GM18505 (cell line): ENCODE results near the gene UIMC1.
"Not testable (repeated sequence)": the region's sequence is repeated elsewhere in the genome, so short reads cannot be mapped to it uniquely, and the experiment has no call there.

ENCODE experiments used
- ATAC-seq: cut with Tn5 transposase; IDR thresholded peaks from one replicate; pipeline ENCODE4 v1.9.1; 2021; ENCODE audit not compliant: unreplicated experiment
- POLR2A ChIP-seq: IDR thresholded peaks from 4 replicates; pipeline ENCODE4 v1.6.1; 2011; ENCODE audit warnings: borderline replicate concordance; ENCODE audit not compliant: insufficient read depth, insufficient read length; ENCODE audit errors: extremely low read depth

Gene UIMC1

DNA sequence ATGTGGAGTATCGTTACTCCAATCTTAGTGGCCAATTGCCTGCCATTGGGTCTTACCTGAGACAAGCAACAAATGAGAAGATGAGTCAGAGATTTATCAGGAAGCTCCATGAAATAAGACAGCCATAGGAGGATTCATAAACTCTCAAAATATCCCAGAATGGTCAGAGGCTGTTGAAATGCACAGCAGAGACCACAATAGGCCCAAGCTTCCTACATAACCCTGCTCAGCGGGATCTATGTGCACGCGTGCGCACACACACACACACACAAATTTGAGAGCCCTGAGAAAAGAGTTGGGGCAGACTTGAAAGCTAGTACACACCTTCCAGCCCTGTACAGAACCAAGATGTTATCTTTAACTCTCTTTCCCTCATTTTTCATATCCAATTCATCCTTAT, 9.8 kb downstream of the UIMC1 start:
- no peak for TF ChIP-seq POLR2A
- no peak for ATAC-seq

DNA sequence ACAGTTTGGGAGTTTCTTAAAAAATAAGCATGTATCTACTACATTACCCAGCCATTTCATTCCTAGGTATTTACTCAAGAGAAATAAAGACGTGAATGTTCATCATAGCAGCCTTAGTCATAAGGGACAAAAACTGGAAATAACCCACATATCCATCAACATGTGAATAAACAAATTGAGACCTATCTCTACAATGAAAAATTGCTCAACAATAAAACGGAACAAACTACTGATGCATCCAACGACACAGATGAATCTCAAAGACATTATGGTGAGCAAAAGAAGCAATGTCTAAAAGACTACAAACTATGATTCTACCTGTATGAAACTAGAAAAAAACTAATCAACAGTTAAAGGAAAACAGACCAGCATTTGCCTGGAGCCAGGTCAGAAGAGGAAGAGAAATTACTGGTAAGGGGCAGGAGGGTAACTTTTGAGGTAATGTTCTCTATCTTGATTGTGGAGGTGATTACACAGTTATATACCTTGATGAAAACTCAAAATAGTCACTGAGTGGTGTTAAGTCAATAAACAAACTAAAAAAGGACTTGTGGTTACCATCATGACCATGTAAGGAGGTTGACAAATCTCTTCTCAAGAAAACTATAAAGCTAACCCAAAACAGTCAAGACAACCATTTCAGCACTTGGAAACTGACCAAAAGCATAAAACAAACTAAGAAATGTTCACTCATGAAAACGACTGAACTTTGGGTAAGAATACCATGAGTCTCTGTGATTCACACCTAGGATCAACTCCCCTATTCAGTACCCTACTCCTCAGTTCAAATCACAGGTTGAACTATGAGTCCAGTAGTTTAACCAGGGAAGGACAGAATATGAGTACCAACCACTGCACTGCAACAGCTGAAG, 10.4 kb downstream of the UIMC1 start:
- no peak for TF ChIP-seq POLR2A
- ATAC-seq = peak; percentile 43

DNA sequence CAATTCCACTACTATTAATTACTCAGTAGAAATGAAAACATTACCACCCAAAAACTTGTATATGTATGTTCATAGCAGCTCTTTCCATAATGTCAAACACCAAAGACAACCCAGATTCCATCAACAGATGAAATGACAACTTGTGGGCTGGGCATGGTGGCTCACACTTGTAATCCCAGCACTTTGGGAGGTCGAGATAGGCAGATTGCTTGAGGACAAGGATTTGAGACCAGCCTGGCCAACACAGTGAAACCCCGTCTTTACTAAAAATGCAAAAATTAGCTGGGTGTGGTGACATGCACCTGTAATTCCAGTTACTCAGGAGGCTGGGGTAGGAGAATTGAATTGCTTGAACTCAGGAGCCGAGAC, 11.5 kb downstream of the UIMC1 start:
- ATAC-seq = no peak
- no peak for TF ChIP-seq POLR2A

DNA sequence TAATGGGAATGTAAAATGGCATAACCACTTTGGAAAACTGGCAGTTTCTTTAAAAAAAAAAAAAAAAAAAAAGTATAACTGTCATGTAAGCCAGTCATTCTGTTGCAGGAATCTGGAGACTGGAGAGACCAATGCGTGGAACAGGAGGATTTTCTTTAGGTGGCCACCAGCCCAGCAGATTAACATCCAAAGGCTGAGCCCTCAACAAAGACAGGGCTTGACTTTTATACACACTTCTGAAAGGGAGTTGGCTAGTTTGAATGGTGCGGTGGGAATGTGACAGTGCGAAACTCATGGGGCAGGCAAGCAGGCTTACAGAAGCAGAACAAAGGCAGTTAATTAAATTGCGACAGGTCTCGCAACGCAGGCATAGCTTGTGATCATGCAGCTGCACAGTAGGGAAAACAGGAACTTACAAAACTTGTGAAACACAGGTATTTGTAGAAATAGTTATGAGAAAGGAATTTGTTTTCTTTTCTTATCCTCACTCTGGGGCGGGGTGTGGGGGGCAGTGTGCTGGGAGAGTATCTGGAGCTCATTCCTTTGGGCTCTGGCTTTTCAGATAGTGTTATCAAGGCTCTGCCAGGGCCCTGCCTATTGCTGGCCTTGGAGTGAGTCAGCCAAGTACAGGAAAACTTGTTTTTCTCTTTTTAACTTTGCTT, 12.0 kb downstream of the UIMC1 start:
- no peak for TF ChIP-seq POLR2A
- ATAC-seq = no peak

DNA sequence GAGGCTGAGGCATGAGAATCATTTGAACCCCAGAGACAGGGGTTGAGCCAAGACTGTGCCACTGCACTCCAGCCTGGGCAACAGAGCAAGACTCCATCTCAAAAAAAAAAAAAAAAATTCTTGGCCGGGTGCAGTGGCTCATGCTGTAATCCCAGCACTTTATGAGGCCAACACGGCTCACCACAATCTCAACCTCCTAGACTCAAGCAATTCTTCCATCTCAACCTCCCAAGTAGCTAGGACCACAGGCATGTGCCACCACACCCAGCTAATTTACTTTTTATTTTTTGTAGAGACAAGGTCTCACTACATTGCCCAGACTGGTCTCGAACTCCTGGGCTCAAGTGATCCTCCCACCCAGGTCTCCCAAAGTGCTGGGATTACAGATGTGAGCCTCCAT, 13.5 kb downstream of the UIMC1 start:
- ATAC-seq = not testable (repeated sequence)

DNA sequence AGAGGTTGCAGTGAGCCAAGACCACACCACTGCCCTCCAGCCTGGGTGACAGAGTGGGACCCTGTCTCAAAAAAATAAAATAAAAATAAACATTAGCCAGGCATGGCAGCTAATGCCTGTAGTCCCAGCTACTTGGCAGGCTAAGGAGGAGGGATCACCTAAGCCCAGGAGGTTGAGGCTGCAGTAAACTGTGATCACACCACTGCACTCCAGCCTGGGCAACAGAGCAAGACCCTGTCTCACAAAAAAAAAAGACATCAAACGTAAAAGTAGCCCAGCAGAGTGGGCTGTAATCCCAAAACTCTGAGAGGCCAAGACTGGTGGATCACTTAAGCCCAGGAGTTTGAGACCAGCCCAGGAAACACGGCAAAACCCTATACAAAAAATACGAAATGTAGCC, 19.0 kb downstream of the UIMC1 start:
- TF ChIP-seq POLR2A = no peak
- ATAC-seq = no peak

DNA sequence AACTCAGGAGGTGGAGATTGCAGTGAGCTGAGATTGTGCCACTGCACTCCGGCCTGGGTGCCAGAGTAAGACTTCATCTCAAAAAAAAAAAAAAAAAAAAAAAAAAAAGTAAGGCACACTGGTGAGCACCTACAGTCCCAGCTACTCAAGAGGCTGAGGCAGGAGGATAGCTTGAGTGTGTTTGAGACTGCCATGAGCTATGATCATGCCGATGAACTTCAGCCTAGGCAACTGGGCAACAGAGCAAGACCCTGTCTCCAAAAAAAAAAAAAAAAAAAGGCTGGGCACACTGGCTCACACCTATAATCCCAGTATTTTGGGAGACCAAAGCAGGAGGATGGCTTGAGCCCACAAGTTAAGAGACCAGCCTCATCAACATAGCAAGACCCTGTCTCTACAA, 20.3 kb downstream of the UIMC1 start:
- TF ChIP-seq POLR2A = no peak

DNA sequence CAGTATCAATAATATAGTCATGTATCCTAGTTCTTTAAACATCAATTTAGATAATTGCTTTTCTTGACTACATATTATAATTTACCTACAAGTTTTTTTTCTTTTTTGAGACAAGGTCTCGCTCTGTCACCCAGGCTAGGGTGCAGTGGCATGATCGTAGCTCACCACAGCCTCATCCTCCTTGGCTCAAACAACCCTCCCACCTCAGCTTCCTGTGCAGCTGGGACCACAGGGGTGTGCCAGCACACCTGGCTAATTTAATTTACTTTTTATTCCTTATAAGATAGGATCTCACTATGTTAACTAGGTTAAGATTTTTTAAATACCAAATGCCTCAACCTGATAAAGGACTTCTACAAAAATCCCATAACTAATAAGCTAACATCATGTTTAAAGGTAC, 21.1 kb downstream of the UIMC1 start:
- no peak for ATAC-seq
- no peak for TF ChIP-seq POLR2A

More for the DNA sequence above, 20.3 kb downstream of the UIMC1 start:
- no peak for ATAC-seq

DNA sequence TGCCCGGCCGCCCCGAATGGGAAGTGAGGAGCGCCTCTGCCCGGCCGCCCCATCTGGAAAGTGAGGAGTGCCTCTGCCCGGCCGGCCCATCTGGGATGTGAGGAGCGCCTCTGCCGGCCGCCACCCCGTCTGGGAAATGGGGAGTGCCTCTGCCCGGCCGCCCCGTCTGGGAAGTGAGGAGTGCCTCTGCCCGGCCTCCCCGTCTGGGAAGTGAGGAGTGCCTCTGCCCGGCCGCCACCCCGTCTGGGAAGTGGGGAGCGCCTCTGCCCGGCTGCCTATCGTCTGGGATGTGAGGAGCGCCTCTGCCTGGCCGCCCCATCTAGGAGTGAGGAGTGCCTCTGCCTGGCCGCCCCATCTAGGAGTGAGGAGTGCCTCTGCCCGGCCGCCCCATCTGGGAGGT, 22.4 kb downstream of the UIMC1 start:
- not testable (repeated sequence) for ATAC-seq

DNA sequence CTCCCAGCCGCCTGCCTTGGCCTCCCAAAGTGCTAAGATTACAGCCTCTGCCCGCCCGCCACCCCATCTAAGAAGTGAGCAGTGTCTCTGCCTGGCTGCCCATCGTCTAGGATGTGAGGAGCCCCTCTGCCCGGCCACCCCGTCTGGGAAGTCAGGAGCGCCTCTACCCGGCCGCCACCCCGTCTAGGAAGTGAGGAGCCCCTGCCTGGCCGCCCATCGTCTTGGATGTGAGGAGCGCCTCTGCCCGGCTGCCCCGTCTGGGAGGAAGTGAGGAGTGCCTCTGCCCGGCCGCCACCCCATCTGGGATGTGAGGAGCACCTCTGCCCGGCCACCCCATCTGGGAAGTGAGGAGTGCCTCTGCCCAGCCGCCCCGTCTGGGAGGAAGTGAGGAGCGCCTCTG, 23.0 kb downstream of the UIMC1 start:
- ATAC-seq = not testable (repeated sequence)

DNA sequence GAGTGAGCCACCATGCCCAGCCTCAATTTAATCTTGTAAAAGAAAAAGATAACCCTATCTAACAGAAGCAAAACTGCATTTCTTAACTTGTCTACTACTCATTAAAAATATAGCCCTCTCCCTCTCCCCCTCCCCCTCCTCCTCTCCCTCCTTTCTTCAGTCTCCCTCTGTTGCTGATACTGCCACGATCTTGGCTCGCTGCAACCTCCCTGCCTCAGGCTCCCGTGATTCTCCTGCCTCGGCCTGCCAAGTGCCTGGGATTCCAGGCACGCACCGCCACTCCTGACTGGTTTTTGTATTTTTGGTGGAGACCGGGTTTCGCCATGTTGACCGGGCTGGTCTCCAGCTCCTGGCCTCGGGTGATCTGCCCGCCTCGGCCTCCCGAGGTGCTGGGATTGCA, 23.5 kb downstream of the UIMC1 start:
- ATAC-seq = not testable (repeated sequence)

DNA sequence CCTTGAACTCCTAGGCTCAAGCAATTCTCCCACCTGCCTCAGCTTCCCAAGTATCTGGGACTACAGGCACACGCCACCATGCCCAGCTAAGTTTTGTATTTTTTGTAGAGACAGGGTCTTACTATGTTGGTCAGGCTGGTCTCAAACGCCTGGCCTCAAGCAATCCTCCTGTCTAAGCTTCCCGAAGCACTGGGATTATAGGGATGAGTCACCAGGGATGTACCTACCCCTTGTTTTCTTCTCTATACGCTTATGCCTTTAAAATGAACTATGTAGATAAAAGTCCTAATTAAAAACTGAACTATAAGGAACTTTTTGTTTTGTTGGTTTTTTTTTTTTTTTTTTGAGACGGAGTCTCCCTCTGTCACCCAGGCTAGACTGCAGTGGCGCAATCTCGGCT, 25.8 kb downstream of the UIMC1 start:
- TF ChIP-seq POLR2A = no peak
- ATAC-seq = no peak

DNA sequence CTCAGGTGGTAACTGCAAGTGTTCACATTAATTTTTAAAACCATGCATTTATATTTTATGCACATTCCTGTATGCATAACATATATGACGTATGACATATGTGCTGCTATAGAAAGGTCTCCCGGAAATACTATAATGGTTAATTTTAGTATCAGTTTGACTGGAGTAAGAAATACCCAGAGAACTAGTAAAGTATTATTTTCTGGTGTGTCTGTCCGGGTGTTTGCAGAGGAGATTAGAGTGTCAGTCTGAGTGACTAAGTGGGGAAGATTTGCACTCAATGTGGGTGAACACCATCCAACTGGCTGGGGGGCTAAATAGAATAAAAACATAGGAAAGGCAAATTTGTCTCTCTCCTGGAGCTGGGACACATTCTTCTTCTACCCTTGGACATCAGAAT, 26.9 kb downstream of the UIMC1 start:
- no peak for ATAC-seq
- no peak for TF ChIP-seq POLR2A

DNA sequence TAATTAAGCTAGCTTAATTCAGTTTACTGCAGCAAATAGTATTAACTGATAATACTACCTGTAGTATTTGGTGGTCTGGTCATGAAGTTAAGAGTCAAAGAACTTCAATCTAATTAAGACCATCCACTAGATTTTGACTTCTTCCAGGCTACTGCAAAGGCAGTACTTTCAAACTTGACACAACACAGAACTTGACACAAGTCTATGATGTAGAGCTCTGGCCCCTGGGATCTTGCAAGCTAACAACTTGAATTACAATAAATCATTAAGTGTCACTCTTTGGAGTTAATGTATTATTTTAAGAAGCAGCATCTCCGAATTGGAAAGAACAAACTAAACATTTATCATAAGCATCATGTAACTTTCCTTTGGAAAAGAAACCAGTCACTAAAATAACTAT, 40.9 kb downstream of the UIMC1 start:
- TF ChIP-seq POLR2A = no peak

DNA sequence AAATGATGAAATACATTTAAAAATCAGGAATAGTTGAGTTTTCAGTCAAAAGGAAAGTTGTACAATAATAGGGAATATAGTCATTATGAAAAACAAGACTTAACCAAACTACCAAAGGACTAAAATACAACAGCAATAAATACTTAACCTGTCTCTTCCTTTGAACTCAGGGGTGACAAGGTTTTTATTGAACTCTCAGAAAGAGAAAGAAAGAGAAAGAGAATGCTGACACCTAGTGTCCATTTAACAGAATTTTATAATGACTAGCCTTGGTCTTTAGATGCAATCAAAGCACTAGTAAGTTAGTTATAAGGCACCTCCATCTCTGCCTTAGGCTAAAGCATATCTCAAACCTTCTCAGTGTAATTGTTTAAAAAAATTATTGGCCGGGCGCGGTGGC, 47.5 kb downstream of the UIMC1 start:
- TF ChIP-seq POLR2A = no peak
- ATAC-seq = no peak

More for the DNA sequence above, 40.9 kb downstream of the UIMC1 start:
- no peak for ATAC-seq
